NK-92 treated with Interleukin-12 subunit alpha and Interleukin-12 subunit beta, amount 100 ng/mL, for 24 hours (cell line): ENCODE results near the gene TNFRSF19.
"Not testable (repeated sequence)": the region's sequence is repeated elsewhere in the genome, so short reads cannot be mapped to it uniquely, and the experiment has no call there.

Experiments
- DNase-seq: peaks from one replicate; lab custom pipeline; 2025; lab: John Stamatoyannopoulos, UW

TNFRSF19 gene

DNA sequence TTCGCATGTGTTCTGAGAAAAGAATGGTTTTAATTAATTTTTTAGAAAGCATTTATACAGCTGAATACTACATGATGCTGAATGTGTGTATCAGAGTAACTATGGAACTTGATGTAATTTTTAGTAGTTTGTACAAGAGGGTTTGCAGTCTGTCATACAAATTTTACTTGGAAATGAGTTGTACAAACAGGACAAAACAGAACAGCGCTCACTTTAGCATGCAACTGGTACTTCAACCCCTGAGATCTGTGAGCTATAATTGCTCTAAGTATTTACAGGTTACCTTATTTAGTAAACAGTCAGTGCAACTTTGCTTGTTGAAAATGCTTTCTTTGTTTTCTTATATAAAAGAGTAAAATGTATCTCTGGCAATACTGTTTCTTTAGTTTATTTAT is 706 bp downstream of the TNFRSF19 start:
- no peak for DNase-seq

DNA sequence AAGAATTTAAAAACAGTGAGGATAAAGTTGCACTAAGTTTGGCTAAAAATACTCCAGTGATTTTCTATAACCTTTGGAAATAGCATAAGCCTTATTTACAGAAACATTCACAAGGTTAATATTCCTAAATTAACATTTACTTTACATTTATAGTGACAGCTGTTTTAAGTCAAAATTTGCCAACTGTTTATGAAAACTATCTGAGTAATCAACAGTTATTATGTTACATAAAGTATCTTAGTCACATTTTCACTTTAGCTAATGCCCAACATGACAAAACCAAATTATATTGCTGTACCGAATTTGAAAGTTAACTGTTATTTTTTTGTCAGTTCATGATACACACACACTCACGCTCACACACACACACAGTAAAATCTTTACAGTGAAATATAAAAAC is 1.2 kb downstream of the TNFRSF19 start:
- DNase-seq = no peak

DNA sequence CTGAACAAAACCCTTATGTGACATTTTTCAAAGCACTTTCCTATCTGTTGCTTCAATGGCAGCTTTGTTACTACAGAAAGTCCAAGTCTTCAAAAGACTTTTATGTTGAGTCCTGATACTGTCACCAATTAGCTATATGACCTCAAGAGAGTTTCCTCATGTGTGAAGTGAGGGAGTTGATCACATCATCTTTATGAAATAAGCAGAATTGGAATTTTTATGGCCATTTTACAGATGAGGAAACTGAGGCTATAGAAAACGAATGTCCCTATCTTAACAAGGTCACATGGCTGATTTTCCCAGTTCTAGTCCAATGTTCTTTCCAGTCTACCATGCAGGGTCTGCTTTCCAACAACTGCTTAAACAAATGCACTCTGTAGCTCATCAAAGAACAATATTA is 2.6 kb downstream of the TNFRSF19 start:
- DNase-seq = no peak

DNA sequence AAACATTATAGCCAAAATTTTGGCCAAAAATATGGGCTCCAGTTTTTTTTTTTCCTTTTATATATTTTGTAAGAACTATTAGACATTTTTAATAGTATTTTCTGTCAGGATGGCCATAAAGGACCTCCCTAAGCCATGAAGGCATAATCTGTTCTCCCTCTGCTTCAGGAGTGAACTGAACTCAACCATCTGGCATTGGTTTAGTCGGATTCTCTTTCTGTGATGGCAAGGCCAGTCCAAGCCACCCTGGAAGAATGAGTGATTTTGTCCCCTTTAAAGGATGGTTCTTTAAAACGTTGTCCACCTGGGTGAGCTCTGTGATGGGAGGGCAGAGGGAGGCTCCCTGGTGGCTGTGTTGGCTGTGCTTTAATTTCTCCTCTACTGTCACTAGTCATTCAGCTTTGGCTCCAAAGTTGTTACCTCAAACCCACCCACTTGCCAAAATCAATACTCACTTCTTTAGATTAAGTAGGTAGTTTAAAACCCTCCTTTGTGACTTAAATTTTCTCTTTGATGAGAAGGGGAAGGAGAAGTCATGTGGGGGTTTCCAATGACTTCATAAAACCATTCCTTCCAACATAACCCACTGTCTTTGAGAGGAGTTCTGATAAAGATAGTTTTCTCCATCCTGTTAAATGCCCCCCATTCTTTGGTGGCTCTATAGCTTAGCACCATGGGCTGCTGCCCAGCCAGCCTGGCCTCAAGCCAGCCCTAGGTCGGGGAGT is 4.4 kb downstream of the TNFRSF19 start:
- DNase-seq = no peak

DNA sequence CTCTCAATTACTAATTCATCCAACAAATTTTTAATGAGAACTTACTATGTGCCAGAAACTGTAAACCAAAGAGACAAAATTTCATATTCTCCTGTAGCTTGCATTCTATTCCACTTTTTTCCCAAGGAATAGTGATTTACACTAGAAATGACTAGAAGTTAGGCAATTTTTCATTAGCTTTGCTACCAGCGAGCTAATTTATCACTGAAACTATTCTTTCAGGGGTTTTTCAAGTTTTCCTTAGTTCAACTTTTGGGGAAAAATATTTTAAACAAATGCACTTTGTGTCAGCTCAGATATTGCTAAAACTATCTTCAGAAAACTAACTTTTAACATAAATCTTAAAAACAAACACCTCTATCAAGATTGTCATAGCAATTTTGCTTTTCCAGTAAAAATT is 5.4 kb downstream of the TNFRSF19 start:
- DNase-seq = no peak

DNA sequence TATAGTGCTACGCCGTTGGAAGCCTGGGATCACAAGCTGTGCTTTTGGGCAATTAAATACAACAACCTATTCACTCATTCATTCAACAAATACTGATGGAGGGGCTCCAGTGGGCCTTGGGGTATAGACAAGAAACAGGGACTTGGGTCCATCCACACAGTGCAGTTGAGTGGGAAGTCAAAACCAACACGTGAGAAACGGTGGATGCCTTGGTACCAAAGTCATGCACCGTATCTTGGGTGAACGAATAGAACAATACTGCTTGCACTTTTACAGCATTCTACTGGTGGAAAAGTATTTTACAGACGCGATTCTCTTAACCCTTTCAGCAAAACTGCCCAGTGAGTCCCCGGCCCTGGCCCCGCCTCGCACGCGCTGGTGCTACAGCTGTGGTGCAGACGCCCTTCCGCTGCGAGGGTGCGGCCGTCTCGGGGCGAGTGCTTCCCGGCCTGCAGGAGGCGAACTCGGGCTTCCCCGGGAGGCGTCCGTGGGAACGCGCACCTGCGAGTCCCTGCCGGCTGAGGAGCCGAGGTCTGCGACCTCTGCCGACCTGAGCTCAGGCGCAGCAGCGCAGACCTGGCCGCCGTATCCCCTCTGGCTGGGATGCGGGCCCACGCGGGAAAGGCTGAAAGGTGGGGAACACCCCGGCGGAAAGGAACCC is 8.3 kb downstream of the TNFRSF19 start:
- no peak for DNase-seq

DNA sequence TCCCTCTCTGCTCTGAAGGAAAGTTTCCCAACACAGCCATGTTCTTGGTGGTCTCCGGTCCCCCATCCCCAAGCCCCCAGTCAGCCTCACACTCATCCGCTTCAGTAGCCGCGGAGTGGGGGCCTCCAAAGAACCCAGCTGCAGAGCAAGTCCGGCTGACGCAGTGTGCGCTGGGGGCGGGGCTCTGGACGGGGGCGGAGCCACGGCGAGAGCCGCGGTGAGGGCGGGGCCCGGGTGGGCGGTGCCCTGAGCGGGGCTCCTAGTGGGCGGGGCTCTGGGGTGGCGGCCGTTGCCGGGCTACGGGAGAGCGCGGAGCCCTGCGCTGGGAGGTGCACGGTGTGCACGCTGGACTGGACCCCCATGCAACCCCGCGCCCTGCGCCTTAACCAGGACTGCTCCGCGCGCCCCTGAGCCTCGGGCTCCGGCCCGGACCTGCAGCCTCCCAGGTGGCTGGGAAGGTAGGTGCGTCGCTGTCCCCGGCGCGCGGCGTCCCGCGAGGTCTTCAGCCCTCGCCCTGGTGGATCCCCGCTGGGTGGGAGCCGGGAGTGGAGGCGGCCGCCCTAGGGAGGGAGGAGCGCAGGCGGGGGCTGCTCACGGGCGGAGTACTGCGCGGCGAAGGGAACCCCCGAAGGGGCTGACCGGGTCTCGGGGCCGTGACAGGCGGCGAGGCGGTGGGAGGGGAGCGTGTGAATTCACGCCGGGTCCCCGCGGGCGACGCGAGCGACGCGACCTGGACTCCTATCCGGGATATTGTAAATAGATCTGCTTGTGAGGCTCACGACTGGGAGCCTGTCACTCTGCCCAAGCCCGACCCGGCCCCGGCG is 9.1 kb downstream of the TNFRSF19 start:
- no peak for DNase-seq

DNA sequence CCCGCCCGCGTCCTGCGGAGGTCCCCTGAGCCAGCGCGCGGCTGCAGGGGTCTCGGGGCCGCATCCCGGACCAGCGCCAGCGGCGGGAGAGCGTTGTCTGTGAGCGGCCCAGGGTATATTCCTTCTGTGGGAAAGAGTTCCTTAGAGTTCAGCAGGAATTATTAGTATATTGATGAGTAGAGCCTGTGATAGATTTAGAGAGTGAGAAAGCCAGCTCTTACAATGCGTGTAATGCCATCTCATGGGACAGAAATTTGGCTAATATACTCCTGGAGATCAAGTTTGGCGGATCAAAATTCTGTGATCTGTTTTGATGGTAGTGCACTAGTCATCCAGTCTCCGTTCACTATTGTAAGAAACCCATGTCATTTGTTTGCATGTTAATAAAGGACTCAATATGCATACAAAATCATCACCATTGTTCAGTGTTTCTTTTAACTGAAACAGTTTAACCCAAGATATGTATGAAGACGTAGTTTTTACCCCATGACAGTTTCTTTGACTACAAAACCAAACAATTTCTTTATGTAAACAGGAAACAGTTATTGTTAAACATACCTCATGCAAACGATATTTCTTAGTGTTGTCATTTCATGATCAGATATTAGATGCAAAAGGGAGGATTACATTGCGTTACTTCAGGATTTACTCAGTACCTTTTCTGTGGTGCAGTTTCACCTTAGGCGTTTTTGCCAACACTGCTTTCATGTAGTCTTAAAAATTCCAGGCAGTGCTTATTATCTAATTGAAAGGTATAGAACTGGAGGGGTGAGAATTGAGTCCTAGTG is 9.9 kb downstream of the TNFRSF19 start:
- no peak for DNase-seq

DNA sequence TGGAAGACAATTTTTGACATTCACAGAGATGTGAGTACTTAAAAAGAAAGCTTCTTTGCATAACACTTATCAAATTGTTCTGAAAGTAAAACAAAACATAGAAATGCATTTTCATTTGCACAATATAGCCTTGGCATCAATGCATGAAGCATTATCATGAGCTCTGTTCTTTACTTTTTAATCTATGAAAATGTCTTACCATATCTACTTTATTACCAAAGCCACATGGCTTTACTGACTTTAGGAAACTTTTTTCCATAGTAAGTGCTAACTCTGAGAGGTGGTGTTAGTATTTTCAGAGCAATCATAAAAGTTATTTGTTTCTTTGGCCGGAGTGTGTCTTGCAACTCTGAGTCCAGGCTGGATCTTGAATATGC is 10.5 kb downstream of the TNFRSF19 start:
- no peak for DNase-seq

DNA sequence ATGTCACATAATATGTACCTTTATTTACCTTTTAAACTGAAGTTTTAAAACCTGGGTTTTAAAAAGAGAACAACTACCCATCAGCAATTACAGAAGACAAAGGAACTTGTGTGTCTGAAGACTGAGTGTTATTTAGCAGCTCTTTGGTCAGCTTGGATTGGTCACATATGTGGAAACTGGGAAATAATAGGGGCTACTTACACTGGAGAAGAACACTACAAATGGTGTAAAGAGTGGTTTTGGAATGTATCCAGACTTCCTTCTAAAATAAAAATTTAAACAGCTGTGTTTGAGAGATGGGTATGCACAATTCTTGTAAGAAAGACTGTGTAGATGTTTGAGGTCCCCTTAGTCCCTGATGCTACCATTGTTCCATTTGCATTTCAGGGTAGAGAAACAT is 13.3 kb downstream of the TNFRSF19 start:
- no peak for DNase-seq

DNA sequence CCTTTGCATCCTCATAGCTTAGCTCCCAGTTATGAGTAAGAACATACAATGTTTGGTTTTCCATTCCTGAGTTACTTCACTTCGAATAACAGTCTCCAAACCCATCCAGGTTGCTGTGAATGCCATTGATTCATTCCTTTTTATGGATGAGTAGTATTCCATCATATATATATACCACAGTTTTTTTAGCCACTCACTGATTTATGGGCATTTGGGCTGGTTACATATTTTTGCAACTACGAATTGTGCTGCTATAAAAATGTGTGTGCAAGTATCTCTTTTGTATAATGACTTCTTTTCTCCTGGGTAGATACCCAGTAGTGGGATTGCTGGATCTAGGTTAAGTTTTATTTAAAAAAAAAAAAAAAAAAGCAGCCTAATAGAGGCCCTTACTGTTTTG is 14.1 kb downstream of the TNFRSF19 start:
- no peak for DNase-seq

DNA sequence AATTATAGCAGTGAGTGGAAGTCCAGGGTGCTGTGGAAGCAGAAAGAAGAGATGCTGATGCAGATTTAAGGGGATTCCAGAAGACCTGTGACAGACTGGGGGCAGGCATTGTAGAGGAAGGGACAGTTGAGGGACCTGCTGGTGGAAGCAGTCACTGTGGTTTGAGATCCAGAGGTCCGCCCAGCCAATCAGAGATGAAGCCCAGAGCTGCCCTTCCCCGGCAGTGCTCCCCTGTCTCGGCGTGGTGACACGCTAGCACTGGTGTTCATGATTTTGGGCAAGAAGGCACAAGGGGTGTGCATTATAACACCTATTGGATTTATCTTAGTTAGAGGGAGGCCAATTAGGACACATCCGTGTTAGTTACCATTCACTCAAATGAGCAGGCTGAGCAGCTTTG is 16.1 kb downstream of the TNFRSF19 start:
- DNase-seq = no peak

DNA sequence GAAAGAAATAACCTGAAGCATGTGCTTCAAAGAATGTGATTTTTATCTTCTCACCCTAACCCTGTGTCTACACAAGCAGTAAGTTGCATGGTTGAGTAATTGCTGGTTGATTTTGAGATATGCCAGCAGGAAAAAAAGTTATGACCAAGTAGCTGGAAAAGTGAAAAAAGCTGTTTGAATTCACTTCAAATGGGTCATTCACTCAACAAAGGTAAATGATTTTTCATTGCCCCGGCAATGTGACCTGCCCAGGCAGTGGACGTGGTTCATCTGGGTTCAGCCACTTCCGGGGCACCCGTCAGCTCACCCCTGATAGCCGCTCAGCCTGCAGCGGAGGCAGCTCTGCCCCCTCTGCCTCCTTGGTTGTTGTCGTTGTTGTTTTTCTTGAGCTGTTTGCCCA is 18.5 kb downstream of the TNFRSF19 start:
- DNase-seq = no peak

DNA sequence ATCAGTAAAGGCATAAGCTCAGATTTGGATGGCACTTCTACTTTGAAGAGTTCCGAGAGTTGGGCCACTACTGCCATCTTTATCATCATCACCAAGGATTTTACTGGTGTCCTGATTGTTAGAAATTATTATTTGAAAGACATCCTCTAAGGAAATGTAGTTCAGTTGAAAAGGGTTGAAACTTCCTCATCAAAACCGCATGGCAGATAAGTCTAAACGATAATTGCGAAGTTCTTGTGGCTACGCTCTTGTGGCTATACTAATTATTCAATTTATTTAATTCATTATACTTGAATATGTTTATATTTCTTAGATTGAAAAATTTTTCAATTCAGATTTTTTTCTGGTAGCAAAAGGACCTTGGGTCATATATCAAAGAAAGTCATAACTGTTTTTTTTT is 22.4 kb downstream of the TNFRSF19 start:
- DNase-seq = no peak

DNA sequence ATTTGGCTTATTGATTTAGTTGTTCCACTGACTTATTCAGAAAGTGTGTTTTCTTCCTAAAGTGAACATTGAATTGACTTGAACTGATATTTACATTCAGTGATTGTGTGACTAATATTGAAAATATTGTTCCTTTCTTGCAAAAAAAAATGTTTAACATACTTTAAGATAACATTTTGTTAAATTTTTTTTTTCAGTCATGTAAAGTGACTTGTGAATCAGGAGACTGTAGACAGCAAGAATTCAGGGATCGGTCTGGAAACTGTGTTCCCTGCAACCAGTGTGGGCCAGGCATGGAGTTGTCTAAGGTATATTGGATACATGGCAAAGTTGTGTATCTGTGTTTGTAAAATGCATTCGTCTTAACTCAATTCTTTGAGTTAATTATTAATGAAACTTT is 22.9 kb downstream of the TNFRSF19 start:
- no peak for DNase-seq

DNA sequence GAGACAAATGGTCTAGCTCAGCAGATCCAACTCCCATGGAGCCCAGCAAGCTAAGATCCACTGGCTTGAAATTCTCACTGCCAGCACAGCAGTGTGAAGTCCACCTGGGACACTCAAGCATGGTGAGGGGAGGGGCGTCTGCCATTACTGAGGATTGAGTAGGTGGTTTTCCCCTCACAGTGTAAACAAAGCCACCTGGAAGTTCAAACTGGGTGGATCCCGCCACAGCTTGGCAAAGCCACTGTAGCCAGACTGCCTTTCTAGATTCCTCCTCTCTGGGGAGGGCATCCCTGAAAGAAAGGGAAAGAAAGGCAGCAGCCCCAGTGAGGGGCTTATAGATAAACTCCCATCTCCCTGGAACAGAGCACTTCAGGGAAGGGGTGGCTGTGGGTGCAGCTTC is 24.1 kb downstream of the TNFRSF19 start:
- DNase-seq = not testable (repeated sequence)

DNA sequence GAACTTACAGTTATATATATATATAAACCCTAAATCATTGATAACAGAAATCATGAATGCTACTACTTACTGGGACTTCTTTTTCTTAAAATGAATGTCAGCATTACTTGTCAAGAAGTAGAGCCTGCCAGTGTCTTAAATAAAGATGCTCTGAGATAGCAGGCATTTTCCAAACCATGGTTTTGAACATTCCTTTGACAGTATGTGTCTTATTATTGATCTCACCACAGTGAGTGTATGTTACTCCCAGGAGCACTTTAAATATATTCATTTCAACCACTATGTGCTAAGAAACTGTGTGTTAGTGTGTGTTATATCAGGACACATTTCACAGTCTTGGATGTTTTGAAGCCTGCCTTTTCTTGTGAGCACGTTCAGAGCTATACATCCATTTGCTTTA is 28.2 kb downstream of the TNFRSF19 start:
- no peak for DNase-seq

DNA sequence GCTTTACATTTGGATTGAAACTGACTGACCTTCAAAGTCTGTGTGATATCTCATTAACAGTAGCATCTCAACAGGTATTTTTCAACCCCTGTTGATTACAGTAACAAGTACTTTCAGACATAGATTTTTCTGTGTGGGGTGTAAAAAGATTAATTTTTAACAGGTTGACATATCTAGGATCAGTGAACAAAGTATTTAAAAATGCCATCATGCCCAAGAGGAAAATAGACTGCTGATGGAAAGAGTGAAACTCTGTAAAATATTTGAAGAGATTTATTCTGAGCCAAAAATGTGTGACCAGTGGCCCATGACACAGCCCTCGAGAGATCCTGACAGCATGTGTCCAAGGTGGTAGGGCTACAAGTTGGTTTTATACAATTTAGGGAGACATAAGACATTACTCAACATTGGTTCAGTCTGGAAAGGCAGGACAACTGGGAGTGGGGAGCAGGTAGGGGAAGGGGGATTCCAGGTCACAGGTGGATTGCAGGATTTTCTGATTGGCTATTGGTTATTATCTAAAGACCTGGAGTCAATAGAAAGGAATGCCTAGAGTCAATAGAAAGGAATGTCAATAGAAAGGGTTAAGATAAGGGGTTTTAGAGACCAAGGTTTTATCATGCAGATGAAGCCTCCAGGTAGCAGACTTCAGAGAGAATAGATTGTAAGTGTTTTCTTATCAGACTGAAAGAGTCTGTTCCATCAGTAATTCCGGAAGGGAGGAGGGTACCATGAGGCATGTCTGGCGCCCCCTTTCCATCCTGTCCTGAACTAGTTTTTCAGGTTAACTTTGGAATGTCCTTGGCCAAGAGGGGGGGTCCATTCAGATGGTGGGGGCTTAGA is 29.1 kb downstream of the TNFRSF19 start:
- DNase-seq = no peak

DNA sequence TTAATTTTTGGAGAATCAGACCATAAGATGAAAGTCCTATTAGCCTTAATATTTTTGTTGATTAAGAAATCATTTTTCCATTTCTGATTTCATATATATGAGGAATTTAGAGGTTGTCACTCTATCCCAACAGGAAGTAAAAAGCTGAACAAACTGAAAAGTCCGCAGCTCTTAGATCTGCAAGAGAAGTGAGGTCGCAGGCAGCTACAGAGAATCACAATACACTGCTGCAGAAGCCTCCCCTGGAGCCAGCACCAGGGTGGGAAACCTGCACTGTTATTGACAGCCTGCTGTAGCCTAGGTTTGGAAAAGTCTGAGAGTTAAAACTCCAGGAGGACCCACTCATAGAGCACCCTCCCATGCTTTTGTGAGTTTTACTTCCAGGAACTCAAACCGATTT is 29.9 kb downstream of the TNFRSF19 start:
- no peak for DNase-seq

DNA sequence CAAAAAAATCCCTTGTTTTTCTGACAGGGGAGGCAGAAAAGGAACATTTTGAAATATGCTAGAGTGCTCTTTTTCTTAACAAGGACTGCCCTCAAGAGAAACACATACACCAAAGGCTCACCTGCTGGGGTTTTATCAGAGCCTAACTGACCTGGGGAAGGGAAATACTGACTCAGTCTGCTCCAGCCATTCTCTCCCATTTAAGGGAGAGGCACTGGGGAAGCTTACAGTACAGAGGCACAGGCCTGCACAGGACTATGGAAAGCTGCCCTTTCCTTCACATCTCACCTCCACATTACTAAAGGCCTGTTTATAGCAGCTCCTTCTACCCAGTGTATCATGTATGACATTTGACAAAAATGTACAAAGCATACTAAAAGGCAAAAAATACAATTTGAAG is 30.3 kb downstream of the TNFRSF19 start:
- DNase-seq = no peak

DNA sequence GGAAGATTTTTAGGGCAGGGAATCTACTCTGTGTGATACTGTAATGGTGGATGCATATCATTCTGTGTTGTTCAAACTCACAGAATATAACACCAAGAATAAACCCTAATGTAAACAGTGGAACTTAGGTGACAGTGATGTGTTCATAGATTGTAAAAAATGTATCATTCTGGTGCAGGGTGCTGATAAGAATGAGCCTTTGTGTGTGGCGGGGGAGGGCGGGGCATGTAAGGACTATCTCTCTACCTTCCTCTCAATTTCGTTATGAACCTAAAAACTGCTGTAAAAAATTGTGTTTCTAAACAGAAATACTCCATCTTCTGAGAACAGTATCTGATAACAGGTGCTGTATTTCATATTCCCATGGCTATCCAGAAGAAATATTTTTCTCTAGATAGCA is 35.6 kb downstream of the TNFRSF19 start:
- no peak for DNase-seq
